GM12878 (cell line): ENCODE data around the gene COL2A1. TPM values are rescaled to one million over a fixed set of nuclear protein-coding genes. Genes with fewer than 3 reads are reported as not detected.

Experiments
- CEBPZ ChIP-seq: fragments of 150-350 bp; IDR thresholded peaks from 2 replicates; pipeline ENCODE4 v1.6.1; 2016; ENCODE audit warnings: low read depth, low read length
- ESRRA ChIP-seq: IDR thresholded peaks from 2 replicates; pipeline ENCODE4 v1.6.1; 2012; ENCODE audit warnings: mild to moderate bottlenecking, low read length, improper control_type of control experiment
- MLLT1 ChIP-seq: fragments of 450-650 bp; IDR thresholded peaks from 2 replicates; pipeline ENCODE4 v1.6.1; 2016; ENCODE audit warnings: mild to moderate bottlenecking
- MYB ChIP-seq: fragments of 150-350 bp; IDR thresholded peaks from 2 replicates; pipeline ENCODE4 v1.6.1; 2014; ENCODE audit warnings: mild to moderate bottlenecking, low read depth, low read length, borderline replicate concordance
- SREBF1 ChIP-seq: IDR thresholded peaks from 2 replicates; pipeline ENCODE4 v1.6.1; 2012; ENCODE audit warnings: mild to moderate bottlenecking, low read length
- USF1 ChIP-seq: IDR thresholded peaks from 2 replicates; pipeline ENCODE4 v1.6.1; 2011; ENCODE audit warnings: borderline replicate concordance, low read depth, mild to moderate bottlenecking, moderate library complexity, mixed read lengths, low read length; ENCODE audit not compliant: insufficient read depth; ENCODE audit errors: extremely low read length
- polyA plus RNA-seq, 11 experiments: library from polyadenylated mRNA; depleted of rRNA in 4 of 11; unstranded in 6 of 11; stranded (reverse) in 5 of 11; fragments of >200 nt; fragmentation: Nextera tagmentation in 4 of 11; fragmentation: Illumina TruSeq in 1 of 11; extraction: Ambion mirVana in 4 of 11; extraction: Trizol in 1 of 11; gene quantifications; 1 replicate in 1 of 11; 2 replicates in 10 of 11; pipeline versions ENCODE4 v1.2.1 to v1.2.3, GENCODE V29; 2011 to 2016; ENCODE audit warnings: inconsistent platforms in 2 of 11, missing spikeins in 2 of 11, low read depth in 1 of 11
- total RNA-seq, 4 experiments: library from RNA; depleted of rRNA in 3 of 4; stranded (reverse); fragments of >200 nt in 3 of 4; fragmentation: Illumina TruSeq in 1 of 4; extraction: Trizol in 1 of 4; gene quantifications; 2 replicates each; pipeline versions ENCODE4 v1.2.1 to v1.2.3, GENCODE V29; 2013 to 2021

The COL2A1 gene
- total and polyA plus RNA-seq, 10 of the 15 experiments (the other 5 are each of a cell fraction or from before 2014, with no cell fraction given): 0.06 to 0.67 (median 0.19) TPM; not detected in 1

GRCh38 chr12:47984331-47984801 is 19.9 kb downstream of the COL2A1 start (continued):
- TF ChIP-seq MYB: no peak
- no peak for TF ChIP-seq ESRRA
- no peak for TF ChIP-seq CEBPZ
- TF ChIP-seq SREBF1: no peak
- TF ChIP-seq MLLT1: no peak
- no peak for TF ChIP-seq USF1
